WTC11 (cell line): ENCODE data around the gene CTDSPL.

Source experiments
- ATF1 ChIP-seq: sonication (generic); formaldehyde crosslinking; IDR thresholded peaks from 2 replicates; pipeline ENCODE4 v1.8.1; 2023; ENCODE audit warnings: mild to moderate bottlenecking, moderate library complexity, missing genetic modification reagents
- MXD4 ChIP-seq: fragments of 250-450 bp; sonication (Bioruptor Pico); IDR thresholded peaks from 2 replicates; pipeline ENCODE4 v1.8.0; 2021; ENCODE audit warnings: mild to moderate bottlenecking, moderate library complexity, borderline replicate concordance
- NR3C1 ChIP-seq: sonication (generic); formaldehyde crosslinking; conservative IDR thresholded peaks from 2 replicates; pipeline ENCODE4 v1.8.1; 2023; ENCODE audit warnings: low read depth, mild to moderate bottlenecking, missing genetic modification reagents
- SP1 ChIP-seq: sonication (generic); formaldehyde crosslinking; conservative IDR thresholded peaks from 2 replicates; pipeline ENCODE4 v1.8.1; 2022; ENCODE audit warnings: missing genetic modification reagents
- TF ChIP-seq, protein P1 (sequence below): fragments of 200-600 bp; IDR thresholded peaks from 2 replicates; pipeline ENCODE4 v1.8.0; 2022; ENCODE audit warnings: antibody characterized with exemption
- TF ChIP-seq, protein P2 (sequence below): sonication (generic); formaldehyde crosslinking; IDR thresholded peaks from 2 replicates; pipeline ENCODE4 v1.8.0; 2023; ENCODE audit warnings: mild to moderate bottlenecking, missing genetic modification reagents
- TF ChIP-seq, protein P3 (sequence below): sonication (generic); formaldehyde crosslinking; conservative IDR thresholded peaks from 2 replicates; pipeline ENCODE4 v1.8.1; 2022; ENCODE audit warnings: mild to moderate bottlenecking, missing genetic modification reagents
- TF ChIP-seq, protein P4 (sequence below): sonication (generic); formaldehyde crosslinking; IDR thresholded peaks from 2 replicates; pipeline ENCODE4 v1.8.0; 2023; ENCODE audit warnings: missing genetic modification reagents, mild to moderate bottlenecking, borderline replicate concordance
- TF ChIP-seq, protein P5 (sequence below): sonication (generic); formaldehyde crosslinking; IDR thresholded peaks from 2 replicates; pipeline ENCODE4 v1.8.0; 2022; ENCODE audit warnings: mild to moderate bottlenecking, missing genetic modification reagents
- TF ChIP-seq, protein P6 (sequence below): sonication (generic); formaldehyde crosslinking; IDR thresholded peaks from 2 replicates; pipeline ENCODE4 v1.8.0; 2023; ENCODE audit warnings: missing genetic modification reagents
- TF ChIP-seq, protein P7 (sequence below): sonication (generic); formaldehyde crosslinking; IDR thresholded peaks from 2 replicates; pipeline ENCODE4 v1.8.1; 2023; ENCODE audit warnings: mild to moderate bottlenecking, missing genetic modification reagents

DNA sequence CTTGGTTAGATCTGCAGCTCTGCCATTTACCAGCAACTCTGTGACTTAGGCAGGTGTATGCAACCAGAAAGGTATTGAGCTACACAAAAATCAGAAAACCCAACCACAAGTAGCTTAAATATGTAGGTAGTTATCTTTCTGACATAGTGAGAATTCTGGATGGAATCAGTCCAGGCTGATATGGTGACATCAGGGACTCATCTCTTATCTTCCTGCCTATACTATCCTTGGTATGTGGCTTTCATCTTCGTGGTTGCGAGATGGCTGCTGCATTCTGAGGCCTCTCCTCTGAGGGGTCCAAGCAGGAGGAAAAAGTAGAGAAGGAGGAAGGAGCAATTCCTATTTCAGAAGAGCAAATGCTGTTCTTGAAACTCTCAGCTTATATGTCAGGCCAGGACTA is 40.0 kb downstream of the CTDSPL start:
- TF ChIP-seq SP1 (no peak), NR3C1 (CRISPR knock-in tag) (no peak), MXD4 (CRISPR knock-in tag) (no peak), ATF1 (CRISPR knock-in tag) (no peak)
- TF ChIP-seq, protein P1, sequence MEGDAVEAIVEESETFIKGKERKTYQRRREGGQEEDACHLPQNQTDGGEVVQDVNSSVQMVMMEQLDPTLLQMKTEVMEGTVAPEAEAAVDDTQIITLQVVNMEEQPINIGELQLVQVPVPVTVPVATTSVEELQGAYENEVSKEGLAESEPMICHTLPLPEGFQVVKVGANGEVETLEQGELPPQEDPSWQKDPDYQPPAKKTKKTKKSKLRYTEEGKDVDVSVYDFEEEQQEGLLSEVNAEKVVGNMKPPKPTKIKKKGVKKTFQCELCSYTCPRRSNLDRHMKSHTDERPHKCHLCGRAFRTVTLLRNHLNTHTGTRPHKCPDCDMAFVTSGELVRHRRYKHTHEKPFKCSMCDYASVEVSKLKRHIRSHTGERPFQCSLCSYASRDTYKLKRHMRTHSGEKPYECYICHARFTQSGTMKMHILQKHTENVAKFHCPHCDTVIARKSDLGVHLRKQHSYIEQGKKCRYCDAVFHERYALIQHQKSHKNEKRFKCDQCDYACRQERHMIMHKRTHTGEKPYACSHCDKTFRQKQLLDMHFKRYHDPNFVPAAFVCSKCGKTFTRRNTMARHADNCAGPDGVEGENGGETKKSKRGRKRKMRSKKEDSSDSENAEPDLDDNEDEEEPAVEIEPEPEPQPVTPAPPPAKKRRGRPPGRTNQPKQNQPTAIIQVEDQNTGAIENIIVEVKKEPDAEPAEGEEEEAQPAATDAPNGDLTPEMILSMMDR: no peak
- TF ChIP-seq, protein P2, sequence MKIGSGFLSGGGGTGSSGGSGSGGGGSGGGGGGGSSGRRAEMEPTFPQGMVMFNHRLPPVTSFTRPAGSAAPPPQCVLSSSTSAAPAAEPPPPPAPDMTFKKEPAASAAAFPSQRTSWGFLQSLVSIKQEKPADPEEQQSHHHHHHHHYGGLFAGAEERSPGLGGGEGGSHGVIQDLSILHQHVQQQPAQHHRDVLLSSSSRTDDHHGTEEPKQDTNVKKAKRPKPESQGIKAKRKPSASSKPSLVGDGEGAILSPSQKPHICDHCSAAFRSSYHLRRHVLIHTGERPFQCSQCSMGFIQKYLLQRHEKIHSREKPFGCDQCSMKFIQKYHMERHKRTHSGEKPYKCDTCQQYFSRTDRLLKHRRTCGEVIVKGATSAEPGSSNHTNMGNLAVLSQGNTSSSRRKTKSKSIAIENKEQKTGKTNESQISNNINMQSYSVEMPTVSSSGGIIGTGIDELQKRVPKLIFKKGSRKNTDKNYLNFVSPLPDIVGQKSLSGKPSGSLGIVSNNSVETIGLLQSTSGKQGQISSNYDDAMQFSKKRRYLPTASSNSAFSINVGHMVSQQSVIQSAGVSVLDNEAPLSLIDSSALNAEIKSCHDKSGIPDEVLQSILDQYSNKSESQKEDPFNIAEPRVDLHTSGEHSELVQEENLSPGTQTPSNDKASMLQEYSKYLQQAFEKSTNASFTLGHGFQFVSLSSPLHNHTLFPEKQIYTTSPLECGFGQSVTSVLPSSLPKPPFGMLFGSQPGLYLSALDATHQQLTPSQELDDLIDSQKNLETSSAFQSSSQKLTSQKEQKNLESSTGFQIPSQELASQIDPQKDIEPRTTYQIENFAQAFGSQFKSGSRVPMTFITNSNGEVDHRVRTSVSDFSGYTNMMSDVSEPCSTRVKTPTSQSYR: no peak
- TF ChIP-seq, protein P3, sequence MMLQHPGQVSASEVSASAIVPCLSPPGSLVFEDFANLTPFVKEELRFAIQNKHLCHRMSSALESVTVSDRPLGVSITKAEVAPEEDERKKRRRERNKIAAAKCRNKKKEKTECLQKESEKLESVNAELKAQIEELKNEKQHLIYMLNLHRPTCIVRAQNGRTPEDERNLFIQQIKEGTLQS: no peak
- TF ChIP-seq, protein P4, sequence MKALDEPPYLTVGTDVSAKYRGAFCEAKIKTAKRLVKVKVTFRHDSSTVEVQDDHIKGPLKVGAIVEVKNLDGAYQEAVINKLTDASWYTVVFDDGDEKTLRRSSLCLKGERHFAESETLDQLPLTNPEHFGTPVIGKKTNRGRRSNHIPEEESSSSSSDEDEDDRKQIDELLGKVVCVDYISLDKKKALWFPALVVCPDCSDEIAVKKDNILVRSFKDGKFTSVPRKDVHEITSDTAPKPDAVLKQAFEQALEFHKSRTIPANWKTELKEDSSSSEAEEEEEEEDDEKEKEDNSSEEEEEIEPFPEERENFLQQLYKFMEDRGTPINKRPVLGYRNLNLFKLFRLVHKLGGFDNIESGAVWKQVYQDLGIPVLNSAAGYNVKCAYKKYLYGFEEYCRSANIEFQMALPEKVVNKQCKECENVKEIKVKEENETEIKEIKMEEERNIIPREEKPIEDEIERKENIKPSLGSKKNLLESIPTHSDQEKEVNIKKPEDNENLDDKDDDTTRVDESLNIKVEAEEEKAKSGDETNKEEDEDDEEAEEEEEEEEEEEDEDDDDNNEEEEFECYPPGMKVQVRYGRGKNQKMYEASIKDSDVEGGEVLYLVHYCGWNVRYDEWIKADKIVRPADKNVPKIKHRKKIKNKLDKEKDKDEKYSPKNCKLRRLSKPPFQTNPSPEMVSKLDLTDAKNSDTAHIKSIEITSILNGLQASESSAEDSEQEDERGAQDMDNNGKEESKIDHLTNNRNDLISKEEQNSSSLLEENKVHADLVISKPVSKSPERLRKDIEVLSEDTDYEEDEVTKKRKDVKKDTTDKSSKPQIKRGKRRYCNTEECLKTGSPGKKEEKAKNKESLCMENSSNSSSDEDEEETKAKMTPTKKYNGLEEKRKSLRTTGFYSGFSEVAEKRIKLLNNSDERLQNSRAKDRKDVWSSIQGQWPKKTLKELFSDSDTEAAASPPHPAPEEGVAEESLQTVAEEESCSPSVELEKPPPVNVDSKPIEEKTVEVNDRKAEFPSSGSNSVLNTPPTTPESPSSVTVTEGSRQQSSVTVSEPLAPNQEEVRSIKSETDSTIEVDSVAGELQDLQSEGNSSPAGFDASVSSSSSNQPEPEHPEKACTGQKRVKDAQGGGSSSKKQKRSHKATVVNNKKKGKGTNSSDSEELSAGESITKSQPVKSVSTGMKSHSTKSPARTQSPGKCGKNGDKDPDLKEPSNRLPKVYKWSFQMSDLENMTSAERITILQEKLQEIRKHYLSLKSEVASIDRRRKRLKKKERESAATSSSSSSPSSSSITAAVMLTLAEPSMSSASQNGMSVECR (CRISPR knock-in tag): no peak
- TF ChIP-seq, protein P5, sequence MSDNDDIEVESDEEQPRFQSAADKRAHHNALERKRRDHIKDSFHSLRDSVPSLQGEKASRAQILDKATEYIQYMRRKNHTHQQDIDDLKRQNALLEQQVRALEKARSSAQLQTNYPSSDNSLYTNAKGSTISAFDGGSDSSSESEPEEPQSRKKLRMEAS (CRISPR knock-in tag): no peak
- TF ChIP-seq, protein P6, sequence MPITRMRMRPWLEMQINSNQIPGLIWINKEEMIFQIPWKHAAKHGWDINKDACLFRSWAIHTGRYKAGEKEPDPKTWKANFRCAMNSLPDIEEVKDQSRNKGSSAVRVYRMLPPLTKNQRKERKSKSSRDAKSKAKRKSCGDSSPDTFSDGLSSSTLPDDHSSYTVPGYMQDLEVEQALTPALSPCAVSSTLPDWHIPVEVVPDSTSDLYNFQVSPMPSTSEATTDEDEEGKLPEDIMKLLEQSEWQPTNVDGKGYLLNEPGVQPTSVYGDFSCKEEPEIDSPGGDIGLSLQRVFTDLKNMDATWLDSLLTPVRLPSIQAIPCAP (CRISPR knock-in tag): no peak
- TF ChIP-seq, protein P7, sequence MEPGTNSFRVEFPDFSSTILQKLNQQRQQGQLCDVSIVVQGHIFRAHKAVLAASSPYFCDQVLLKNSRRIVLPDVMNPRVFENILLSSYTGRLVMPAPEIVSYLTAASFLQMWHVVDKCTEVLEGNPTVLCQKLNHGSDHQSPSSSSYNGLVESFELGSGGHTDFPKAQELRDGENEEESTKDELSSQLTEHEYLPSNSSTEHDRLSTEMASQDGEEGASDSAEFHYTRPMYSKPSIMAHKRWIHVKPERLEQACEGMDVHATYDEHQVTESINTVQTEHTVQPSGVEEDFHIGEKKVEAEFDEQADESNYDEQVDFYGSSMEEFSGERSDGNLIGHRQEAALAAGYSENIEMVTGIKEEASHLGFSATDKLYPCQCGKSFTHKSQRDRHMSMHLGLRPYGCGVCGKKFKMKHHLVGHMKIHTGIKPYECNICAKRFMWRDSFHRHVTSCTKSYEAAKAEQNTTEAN: no peak
